IPS-11a (cell line): Measurements from ENCODE around the gene DDX49.

ENCODE experiments used
- H3K4me3 ChIP-seq: one replicate; pipeline ENCODE4 v1.5.1; 2013; ENCODE audit warnings: low read depth, low read length, control low read depth

The DDX49 gene

DNA sequence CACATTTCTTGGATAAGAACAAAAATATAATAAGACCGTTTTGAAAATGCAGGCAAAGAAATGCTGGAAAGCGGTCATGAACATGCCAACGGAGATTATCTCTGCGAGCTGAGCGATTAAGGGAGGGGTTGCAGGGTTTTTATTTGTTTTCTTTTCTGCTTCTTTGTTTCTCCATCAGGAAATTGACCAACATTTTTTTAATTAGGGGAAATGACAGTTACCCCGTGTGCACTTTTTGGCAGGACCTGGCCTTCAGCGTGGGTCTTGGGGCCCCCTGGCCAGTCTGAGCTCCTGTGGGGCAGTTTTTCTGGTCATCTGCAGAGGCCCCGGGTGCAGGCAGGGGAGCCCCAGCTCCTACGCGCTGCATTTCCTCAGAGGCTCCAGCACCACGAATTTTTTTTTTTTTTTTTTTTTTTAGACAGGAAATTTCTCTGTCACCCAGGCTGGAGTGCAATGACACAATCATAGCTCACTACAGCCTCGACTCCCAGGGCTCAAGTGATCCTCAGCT is 52.8 kb downstream of the DDX49 start:
- no peak overlapping the region for H3K4me3 ChIP-seq

DNA sequence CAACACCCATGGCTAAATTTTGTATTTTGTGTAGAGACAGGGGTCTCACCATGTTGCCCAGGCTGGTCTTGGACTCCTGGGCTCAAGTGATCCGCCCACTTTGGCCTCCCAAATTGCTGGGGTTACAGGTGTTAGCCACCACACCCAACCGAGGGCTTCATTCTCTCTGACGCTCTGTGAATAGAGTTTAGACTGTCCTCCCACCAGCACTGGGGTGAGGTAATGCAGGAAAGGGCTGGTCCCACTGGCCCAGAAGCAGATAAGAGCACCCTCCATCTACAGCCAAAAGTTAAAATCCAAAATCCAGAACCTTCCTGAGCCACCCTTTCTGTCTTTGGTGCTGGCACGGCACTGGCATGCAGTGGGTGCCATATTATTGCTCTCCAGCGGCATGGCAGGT is 53.3 kb downstream of the DDX49 start:
- H3K4me3 ChIP-seq: no peak overlapping the region

DNA sequence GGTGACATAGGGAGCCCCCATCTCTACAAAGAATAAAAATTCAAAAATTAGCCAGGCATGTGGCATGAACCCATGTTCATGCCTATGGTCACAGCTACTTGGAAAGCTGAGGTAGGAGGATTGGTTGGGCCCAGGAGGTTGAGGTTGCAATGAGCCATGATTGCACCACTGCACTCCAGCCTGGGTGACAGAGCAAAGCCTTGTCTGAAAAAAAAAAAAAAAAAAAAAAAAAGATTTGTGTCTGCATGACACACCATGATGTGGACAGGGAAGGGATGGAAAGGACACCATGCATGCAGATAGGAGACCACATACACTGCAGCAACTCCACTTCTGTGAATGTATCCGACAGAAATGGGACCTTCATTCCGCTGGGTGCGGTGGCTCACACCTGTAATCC is 55.5 kb downstream of the DDX49 start:
- H3K4me3 ChIP-seq: no peak overlapping the region

DNA sequence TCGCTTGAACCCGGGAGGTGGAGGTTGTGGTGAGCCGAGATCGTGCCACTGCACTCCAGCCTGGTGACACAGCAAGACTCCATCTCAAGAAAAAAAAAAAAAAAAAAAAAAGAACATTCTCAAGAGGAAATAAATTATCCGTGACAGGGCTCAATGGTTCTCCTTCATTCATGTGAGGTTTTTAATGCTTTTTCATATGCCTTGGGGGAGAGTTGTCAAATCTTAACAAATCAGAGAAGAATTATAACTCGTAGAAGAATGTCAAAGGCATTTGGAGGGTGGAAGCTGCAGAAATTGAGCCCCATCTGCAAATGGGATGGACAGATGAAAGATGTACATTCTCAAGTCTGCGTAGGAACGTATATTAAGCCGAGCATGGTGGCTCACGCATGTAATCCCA is 56.4 kb downstream of the DDX49 start:
- H3K4me3 ChIP-seq: no peak overlapping the region
